Measurements from ENCODE around the gene NOP14. TPM values are rescaled to one million over a fixed set of nuclear protein-coding genes. Genes with fewer than 3 reads are reported as not detected.
A peak's percentile ranks its signal among the peaks of the same experiment; 100 is the strongest.
"Not testable (repeated sequence)": the region's sequence is repeated elsewhere in the genome, so short reads cannot be mapped to it uniquely, and the experiment has no call there.

The NOP14 gene
- total RNA-seq, 4 donors from 2014 or later, result 22.6 to 31.3 (median 24.7) TPM

DNA sequence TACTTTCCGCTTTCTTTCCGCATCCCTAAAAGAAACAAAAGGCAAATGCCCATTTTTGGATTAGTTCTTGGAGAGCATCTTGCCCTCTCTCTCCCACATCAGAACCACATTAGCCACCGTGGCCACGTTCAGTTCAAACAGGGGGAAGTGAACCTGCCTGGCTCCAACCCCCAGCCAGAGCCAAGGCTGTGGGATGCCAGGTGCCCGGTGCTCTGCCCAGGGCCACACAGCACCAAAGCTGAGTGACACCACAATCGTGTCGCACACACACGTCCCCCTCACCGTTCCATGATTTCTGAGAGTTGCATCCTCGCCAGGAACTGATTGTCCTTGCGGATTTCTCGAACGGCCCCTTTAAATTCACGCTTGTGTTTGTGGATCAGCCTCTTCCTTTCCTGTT lies 24.3 kb downstream of the NOP14 start:
- 82% methylated on average over 14 of the region's 14 CpGs for WGBS, 2 donors
- TF ChIP-seq, protein P1, sequence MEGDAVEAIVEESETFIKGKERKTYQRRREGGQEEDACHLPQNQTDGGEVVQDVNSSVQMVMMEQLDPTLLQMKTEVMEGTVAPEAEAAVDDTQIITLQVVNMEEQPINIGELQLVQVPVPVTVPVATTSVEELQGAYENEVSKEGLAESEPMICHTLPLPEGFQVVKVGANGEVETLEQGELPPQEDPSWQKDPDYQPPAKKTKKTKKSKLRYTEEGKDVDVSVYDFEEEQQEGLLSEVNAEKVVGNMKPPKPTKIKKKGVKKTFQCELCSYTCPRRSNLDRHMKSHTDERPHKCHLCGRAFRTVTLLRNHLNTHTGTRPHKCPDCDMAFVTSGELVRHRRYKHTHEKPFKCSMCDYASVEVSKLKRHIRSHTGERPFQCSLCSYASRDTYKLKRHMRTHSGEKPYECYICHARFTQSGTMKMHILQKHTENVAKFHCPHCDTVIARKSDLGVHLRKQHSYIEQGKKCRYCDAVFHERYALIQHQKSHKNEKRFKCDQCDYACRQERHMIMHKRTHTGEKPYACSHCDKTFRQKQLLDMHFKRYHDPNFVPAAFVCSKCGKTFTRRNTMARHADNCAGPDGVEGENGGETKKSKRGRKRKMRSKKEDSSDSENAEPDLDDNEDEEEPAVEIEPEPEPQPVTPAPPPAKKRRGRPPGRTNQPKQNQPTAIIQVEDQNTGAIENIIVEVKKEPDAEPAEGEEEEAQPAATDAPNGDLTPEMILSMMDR (IDR thresholded peaks at IDR 0.05), result no peak
- TF ChIP-seq POLR2A (IDR thresholded peaks at IDR 0.05), result no peak
- intact Hi-C loops (cut with DNase I), result loop anchor here (5.0 kb wide), 1 partner anchor 177 kb away; no protein-coding TSS in a partner anchor
- Histone ChIP-seq H3K9me3 (no peaks in the 10 kb centered on the region), H3K4me3 (no peak overlapping the region), H3K36me3 (peaks cover 42 to 66% (median 47%) of the 10 kb centered on the region in 3 donors), H3K4me1 (peaks cover 19 to 57% (median 20%) of the 10 kb centered on the region in 3 donors), H3K27ac (no peak overlapping the region), H3K27me3 (no peaks in the 10 kb centered on the region)
- DNase-seq, result no peak

DNA sequence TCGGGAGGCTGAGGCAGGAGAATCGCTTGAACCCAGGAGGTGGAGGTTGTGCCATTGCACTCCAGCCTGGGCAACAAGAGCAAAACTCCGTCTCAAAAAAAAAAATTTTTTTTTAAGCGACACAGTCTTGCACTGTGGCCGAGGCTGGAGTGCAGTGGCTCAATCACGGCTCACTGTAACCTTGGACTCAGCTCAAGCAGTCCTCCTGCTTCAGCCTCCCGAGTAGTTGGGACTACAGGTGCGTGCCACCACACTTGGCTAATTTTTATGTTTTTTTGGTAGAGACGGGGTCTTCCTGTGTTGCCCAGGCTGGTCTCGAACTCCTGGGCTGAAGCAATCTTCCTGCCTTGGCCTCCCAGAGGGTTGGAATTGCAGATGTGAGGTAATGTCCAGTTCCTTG lies 24.8 kb downstream of the NOP14 start:
- peaks cover 23 to 62% (median 24%) of the 10 kb centered on the region in 3 donors for H3K4me1 ChIP-seq
- not testable (repeated sequence) for H3K9me3 ChIP-seq, H3K4me3 ChIP-seq, H3K27ac ChIP-seq, H3K27me3 ChIP-seq, DNase-seq
- peaks cover 40 to 61% (median 46%) of the 10 kb centered on the region in 3 donors for H3K36me3 ChIP-seq
- WGBS, 2 donors, result 89 to 90% methylated on average over 7 to 10 of the region's 10 CpGs
- intact Hi-C loops (cut with DNase I), result loop anchor here (5.0 kb wide), 1 partner anchor 176 kb away; no protein-coding TSS in a partner anchor

DNA sequence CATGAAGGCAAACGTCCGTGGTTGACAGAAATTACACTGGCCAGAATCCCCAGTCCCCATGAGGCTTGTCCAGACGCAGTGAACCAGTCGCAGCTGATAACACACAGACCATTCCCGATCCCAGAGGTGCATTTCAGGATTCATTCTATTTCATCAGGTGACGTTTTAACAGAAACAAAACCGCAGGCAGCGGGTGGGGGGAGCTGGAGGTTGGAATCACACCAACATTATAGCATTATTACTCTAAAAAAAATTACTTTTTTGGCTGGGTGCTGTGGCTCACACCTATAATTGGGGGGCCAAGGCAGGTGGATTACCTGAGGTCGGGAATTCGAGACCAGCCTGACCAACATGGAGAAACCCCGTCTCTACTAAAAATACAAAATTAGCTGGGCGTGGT lies 25.2 kb downstream of the NOP14 start:
- intact Hi-C loops (cut with DNase I), result loop anchor here (5.0 kb wide), 1 partner anchor 176 kb away; no protein-coding TSS in a partner anchor

DNA sequence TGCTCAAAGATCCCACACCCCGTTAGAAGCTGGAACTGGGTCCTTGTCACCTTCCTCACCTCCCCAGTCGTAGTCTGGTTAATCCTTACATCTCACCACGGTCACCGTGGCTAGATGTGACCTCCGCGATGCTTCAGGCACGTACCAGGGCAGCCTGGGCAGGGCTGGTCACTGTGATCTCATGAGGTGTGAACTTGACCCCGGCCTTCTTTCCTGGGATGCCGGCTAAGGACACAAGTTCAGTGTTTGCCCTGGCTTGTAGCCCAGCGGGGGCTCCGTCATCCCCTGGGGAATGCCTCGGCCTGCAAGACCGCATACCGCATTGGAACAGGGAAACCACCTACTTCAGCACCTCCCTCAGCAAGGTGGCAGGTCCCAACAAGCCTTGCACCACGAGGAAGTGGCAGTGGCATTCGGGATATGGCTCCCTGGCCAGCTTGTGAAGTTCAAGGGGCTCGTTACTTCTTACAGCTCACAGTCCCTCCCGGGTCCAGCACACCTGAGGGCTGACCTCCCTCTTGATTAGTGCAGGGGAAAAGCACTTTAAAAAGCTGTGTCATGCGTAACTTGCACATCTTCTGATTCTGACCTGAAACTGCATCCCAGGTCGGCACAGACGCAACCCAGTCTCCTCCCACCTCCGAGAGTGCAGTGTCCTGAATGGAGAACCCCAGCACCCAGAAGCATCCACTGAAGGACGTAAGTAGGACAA lies 25.9 kb downstream of the NOP14 start:
- TF ChIP-seq POLR2A (IDR thresholded peaks at IDR 0.05), result no peak
- TF ChIP-seq, protein P1 (IDR thresholded peaks at IDR 0.05), result no peak
- H3K4me1 ChIP-seq, result peaks cover 34 to 62% (median 35%) of the 10 kb centered on the region in 3 donors
- H3K4me3 ChIP-seq, result peak overlapping the region in 3 of 4 donors; percentile 5 to 24 (median 21)
- H3K27ac ChIP-seq, result peak overlapping the region; percentile 68 to 98 (median 84)
- peaks cover 30 to 50% (median 35%) of the 10 kb centered on the region in 3 donors for H3K36me3 ChIP-seq
- WGBS, 2 donors, result 43 to 52% methylated on average over 8 to 13 of the region's 23 CpGs
- DNase-seq, result no peak
- H3K9me3 ChIP-seq, result no peaks in the 10 kb centered on the region
- intact Hi-C loops (cut with DNase I), result loop anchor here (5.0 kb wide), 1 partner anchor 175 kb away; no protein-coding TSS in a partner anchor
- H3K27me3 ChIP-seq, result no peaks in the 10 kb centered on the region

More for the DNA sequence above, 25.2 kb downstream of the NOP14 start:
- Histone ChIP-seq H3K27ac (peak overlapping the region; percentile 68 to 98 (median 84)), H3K9me3 (no peaks in the 10 kb centered on the region), H3K4me3 (no peak overlapping the region), H3K27me3 (no peaks in the 10 kb centered on the region), H3K36me3 (peaks cover 36 to 57% (median 42%) of the 10 kb centered on the region in 3 donors), H3K4me1 (peaks cover 27 to 62% (median 28%) of the 10 kb centered on the region in 3 donors)
- 56 to 60% methylated on average over 10 to 12 of the region's 12 CpGs for WGBS, 2 donors
- no peak for DNase-seq
- TF ChIP-seq, protein P1 (IDR thresholded peaks at IDR 0.05), result no peak
- TF ChIP-seq POLR2A (IDR thresholded peaks at IDR 0.05), result no peak

DNA sequence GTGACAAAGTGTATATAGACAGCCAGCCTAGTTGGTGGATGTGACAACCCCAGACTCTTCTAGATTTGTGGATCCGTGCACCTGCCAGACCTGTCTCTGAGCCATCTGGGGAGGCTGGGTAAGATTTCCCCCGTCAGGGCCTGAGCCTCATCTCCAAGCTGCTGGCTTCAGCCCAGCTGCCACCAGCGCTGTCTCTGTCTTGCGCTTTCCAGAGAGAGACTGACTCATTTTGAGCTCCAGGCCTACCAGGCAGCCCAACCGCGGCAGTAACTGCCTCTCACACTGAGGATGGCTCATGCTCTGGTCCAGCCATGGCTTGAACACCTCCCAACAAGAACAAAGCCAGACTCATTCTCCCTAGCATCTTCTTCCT lies 26.4 kb downstream of the NOP14 start:
- H3K4me3 ChIP-seq, result peak overlapping the region in 1 of 4 donors; percentile 24
- intact Hi-C loops (cut with DNase I), result loop anchor here (5.0 kb wide), 1 partner anchor 174 kb away; no protein-coding TSS in a partner anchor
- DNase-seq, result no peak
- no peaks in the 10 kb centered on the region for H3K9me3 ChIP-seq
- H3K27ac ChIP-seq, result peak overlapping the region; percentile 68 to 98 (median 84)
- peaks cover 35 to 67% (median 40%) of the 10 kb centered on the region in 3 donors for H3K4me1 ChIP-seq
- 46 to 60% methylated on average over 2 to 4 of the region's 6 CpGs for WGBS, 2 donors
- peaks cover 27 to 49% (median 29%) of the 10 kb centered on the region in 3 donors for H3K36me3 ChIP-seq
- H3K27me3 ChIP-seq, result no peaks in the 10 kb centered on the region
- TF ChIP-seq, protein P1 (IDR thresholded peaks at IDR 0.05), result no peak
- TF ChIP-seq POLR2A (IDR thresholded peaks at IDR 0.05), result no peak
